H9 (cell line): ENCODE results near the gene SETBP1. TPM values are rescaled to one million over a fixed set of nuclear protein-coding genes. Genes with fewer than 3 reads are reported as not detected.

ENCODE experiments used
- DNase-seq: peaks from one replicate; pipeline ENCODE4 v3.0.0-alpha.2; 2017
- H2AFZ ChIP-seq: one replicate; pipeline ENCODE4 v1.6.1; 2013; ENCODE audit warnings: mild to moderate bottlenecking, low read length, control low read depth, moderate library complexity
- H2AK5ac ChIP-seq: 2 replicates; pipeline ENCODE4 v1.6.1; 2013; ENCODE audit warnings: low read length, control low read depth, mixed read lengths; ENCODE audit not compliant: insufficient read length
- H2BK120ac ChIP-seq: one replicate; pipeline ENCODE4 v1.6.1; 2013; ENCODE audit warnings: low read depth, mild to moderate bottlenecking, low read length, control low read depth, inconsistent platforms; ENCODE audit not compliant: poor library complexity, severe bottlenecking
- H2BK12ac ChIP-seq: 2 replicates; pipeline ENCODE4 v1.6.1; 2013; ENCODE audit warnings: low read length, control low read depth, mixed read lengths, low read depth; ENCODE audit not compliant: insufficient read length
- H2BK15ac ChIP-seq: 2 replicates; pipeline ENCODE4 v1.6.1; 2013; ENCODE audit warnings: low read depth, low read length, control low read depth
- H2BK20ac ChIP-seq: one replicate; pipeline ENCODE4 v1.6.1; 2013; ENCODE audit warnings: low read depth, mild to moderate bottlenecking, low read length, control low read depth, inconsistent platforms; ENCODE audit not compliant: poor library complexity, severe bottlenecking
- H2BK5ac ChIP-seq: 2 replicates; pipeline ENCODE4 v1.6.1; 2013; ENCODE audit warnings: low read length, control low read depth, mixed read lengths; ENCODE audit not compliant: insufficient read length
- H3K14ac ChIP-seq: 2 replicates; pipeline ENCODE4 v1.6.1; 2013; ENCODE audit warnings: low read length, control low read depth; ENCODE audit not compliant: insufficient read depth
- H3K18ac ChIP-seq: 2 replicates; pipeline ENCODE4 v1.6.1; 2013; ENCODE audit warnings: low read depth, mild to moderate bottlenecking, mixed read lengths, low read length, control low read depth; ENCODE audit not compliant: insufficient read length
- H3K23ac ChIP-seq: 2 replicates; pipeline ENCODE4 v1.6.1; 2013; ENCODE audit warnings: low read length, control low read depth, mixed read lengths, low read depth; ENCODE audit not compliant: insufficient read length
- H3K23me2 ChIP-seq: 2 replicates; pipeline ENCODE4 v1.6.1; 2013; ENCODE audit warnings: low read depth, mild to moderate bottlenecking, mixed read lengths, low read length, control low read depth; ENCODE audit not compliant: insufficient read length, poor library complexity, severe bottlenecking
- H3K27ac ChIP-seq: 2 replicates; pipeline ENCODE4 v1.5.1; 2013; ENCODE audit warnings: low read length, control low read depth, mixed read lengths, low read depth; ENCODE audit not compliant: insufficient read length
- H3K27me3 ChIP-seq: 2 replicates; pipeline ENCODE4 v1.6.1; 2013; ENCODE audit warnings: low read length, control low read depth, inconsistent platforms; ENCODE audit not compliant: insufficient read depth
- H3K4ac ChIP-seq: 2 replicates; pipeline ENCODE4 v1.6.1; 2013; ENCODE audit warnings: low read depth, mild to moderate bottlenecking, control low read depth, inconsistent platforms, low read length, moderate library complexity
- H3K4me1 ChIP-seq: 2 replicates; pipeline ENCODE4 v1.6.1; 2013; ENCODE audit warnings: low read length, control low read depth, inconsistent platforms; ENCODE audit not compliant: insufficient read depth
- H3K4me2 ChIP-seq: 2 replicates; pipeline ENCODE4 v1.6.1; 2013; ENCODE audit warnings: low read length, control low read depth, mixed read lengths; ENCODE audit not compliant: insufficient read length, insufficient read depth
- H3K56ac ChIP-seq: 2 replicates; pipeline ENCODE4 v1.6.1; 2013; ENCODE audit warnings: low read depth, mild to moderate bottlenecking, mixed read lengths, low read length, control low read depth; ENCODE audit not compliant: insufficient read length
- H3K79me1 ChIP-seq: 2 replicates; pipeline ENCODE4 v1.6.1; 2013; ENCODE audit warnings: low read depth, mild to moderate bottlenecking, moderate library complexity, low read length, control low read depth, inconsistent platforms; ENCODE audit not compliant: insufficient read depth, poor library complexity, severe bottlenecking
- H3K79me2 ChIP-seq: 2 replicates; pipeline ENCODE4 v1.6.1; 2013; ENCODE audit warnings: low read length, control low read depth, inconsistent platforms; ENCODE audit not compliant: insufficient read depth
- H3K9ac ChIP-seq: 2 replicates; pipeline ENCODE4 v1.6.1; 2013; ENCODE audit warnings: low read length, control low read depth, mixed read lengths; ENCODE audit not compliant: insufficient read length; ENCODE audit errors: extremely low read depth
- H3K9me3 ChIP-seq: one replicate; pipeline ENCODE4 v1.6.1; 2013; ENCODE audit warnings: low read depth, low read length, inconsistent platforms; ENCODE audit not compliant: control insufficient read depth
- H3T11ph ChIP-seq: one replicate; pipeline ENCODE4 v1.6.1; 2013; ENCODE audit warnings: mild to moderate bottlenecking, low read length, control low read depth, inconsistent platforms
- H4K20me1 ChIP-seq: one replicate; pipeline ENCODE4 v1.6.1; 2013; ENCODE audit not compliant: control insufficient read depth, insufficient read length, insufficient read depth
- H4K5ac ChIP-seq: 2 replicates; pipeline ENCODE4 v1.6.1; 2013; ENCODE audit warnings: low read depth, mild to moderate bottlenecking, mixed read lengths, low read length, control low read depth; ENCODE audit not compliant: insufficient read length
- H4K8ac ChIP-seq: replicated peaks from 2 replicates; pipeline ENCODE4 v1.6.1; 2013; ENCODE audit warnings: low read length, control low read depth, mixed read lengths, low read depth; ENCODE audit not compliant: insufficient read length
- H4K91ac ChIP-seq: 2 replicates; pipeline ENCODE4 v1.6.1; 2013; ENCODE audit warnings: low read depth, mild to moderate bottlenecking, moderate library complexity, mixed read lengths, low read length, control low read depth; ENCODE audit not compliant: insufficient read length
- H3K27ac Mint-ChIP-seq, 3 experiments: 2 replicates in 2 of 3; 3 replicates in 1 of 3; pipeline ENCODE4 v1.8.0; 2020 to 2021; ENCODE audit warnings: mixed read lengths in 3 of 3, mild to moderate bottlenecking in 1 of 3, moderate library complexity in 1 of 3
- H3K27me3 Mint-ChIP-seq: 2 replicates; pipeline ENCODE4 v1.8.0; 2021; ENCODE audit warnings: low read depth, mild to moderate bottlenecking, moderate library complexity, mixed read lengths
- H3K36me3 Mint-ChIP-seq, 3 experiments: 2 replicates in 2 of 3; 3 replicates in 1 of 3; pipeline ENCODE4 v1.8.0; 2020 to 2021; ENCODE audit warnings: low read depth in 3 of 3, mixed read lengths in 3 of 3; ENCODE audit not compliant: insufficient read depth in 1 of 3
- H3K4me1 Mint-ChIP-seq, 2 experiments: 2 replicates each; pipeline ENCODE4 v1.8.0; 2020; ENCODE audit warnings: mixed read lengths in 2 of 2
- H3K4me3 Mint-ChIP-seq, 2 experiments: 2 replicates in 1 of 2; 3 replicates in 1 of 2; pipeline ENCODE4 v1.8.0; 2020 to 2021; ENCODE audit warnings: mild to moderate bottlenecking in 2 of 2, mixed read lengths in 2 of 2, moderate library complexity in 1 of 2
- H3K9me3 Mint-ChIP-seq, 2 experiments: 2 replicates in 1 of 2; 3 replicates in 1 of 2; pipeline ENCODE4 v1.8.0; 2020; ENCODE audit warnings: mild to moderate bottlenecking in 2 of 2, mixed read lengths in 2 of 2, moderate library complexity in 1 of 2
- CTCF ChIP-seq: fragments of 200-600 bp; sonication (generic); conservative IDR thresholded peaks from 3 replicates; pipeline ENCODE4 v1.8.0; 2021; ENCODE audit warnings: antibody characterized with exemption, mild to moderate bottlenecking
- WGBS: extraction: QIAGEN DNeasy Blood & Tissue Kit; methylation state at CpG from one replicate; pipeline ENCODE4 v1.1.7; 2013; ENCODE audit warnings: missing lambda C conversion rate, low lambda C conversion rate, mixed read lengths; ENCODE audit not compliant: insufficient read length; ENCODE audit errors: extremely low coverage; 5-methylcytosine and 5-hydroxymethylcytosine counted together
- total RNA-seq: library from RNA; stranded (reverse); gene quantifications from 2 replicates; pipeline ENCODE4 v1.2.1, GENCODE V29; 2021

Gene SETBP1
- total RNA-seq, 1 experiment from 2014 or later: 4.6 TPM

- no peaks in the 10 kb centered on the region for H3K79me1 ChIP-seq
- no peak overlapping the region for H3K4ac ChIP-seq
- H3K9me3 ChIP-seq: no peaks in the 10 kb centered on the region
- Mint-ChIP-seq H3K4me1 (0 out of 4 replicates have a peak, but pooled peaks cover 0 to 5% of the 10 kb centered on the region in 2 experiments), H3K9me3 (no peaks in the 10 kb centered on the region), H3K27ac (no peak overlapping the region), H3K4me3 (no peak overlapping the region), H3K27me3 (no peaks in the 10 kb centered on the region), H3K36me3 (no peaks in the 10 kb centered on the region)
- H3K27ac ChIP-seq: no peak overlapping the region
- no peak overlapping the region for H3K14ac ChIP-seq
- no peak overlapping the region for H3K23ac ChIP-seq
- H4K20me1 ChIP-seq: no peaks in the 10 kb centered on the region
- H2AFZ ChIP-seq: no peak overlapping the region
- no peak overlapping the region for H2BK120ac ChIP-seq
- H3K4me2 ChIP-seq: no peak overlapping the region
- H2BK12ac ChIP-seq: no peak overlapping the region
- H3K9ac ChIP-seq: no peak overlapping the region
- WGBS: no CpG with 5 or more reads among the region's 3 CpGs
- H3K56ac ChIP-seq: no peak overlapping the region
- H2AK5ac ChIP-seq: no peak overlapping the region
- TF ChIP-seq CTCF: no peak
- H3T11ph ChIP-seq: no peak overlapping the region
- H3K18ac ChIP-seq: no peak overlapping the region
- no peaks in the 10 kb centered on the region for H3K4me1 ChIP-seq
- no peak for DNase-seq
- H2BK20ac ChIP-seq: no peak overlapping the region
- H2BK15ac ChIP-seq: no peak overlapping the region
- no peaks in the 10 kb centered on the region for H3K27me3 ChIP-seq
- no peak overlapping the region for H4K8ac ChIP-seq
- no peak overlapping the region for H4K5ac ChIP-seq
- H2BK5ac ChIP-seq: no peak overlapping the region
- H4K91ac ChIP-seq: no peak overlapping the region
- no peaks in the 10 kb centered on the region for H3K23me2 ChIP-seq
- no peaks in the 10 kb centered on the region for H3K79me2 ChIP-seq
Observed at GRCh38 chr18:44635546-44635945, 45.1 kb upstream of the SETBP1 start.
